Measurements from ENCODE around the gene COL23A1.

- no peak for TF ChIP-seq POLR2A (IDR thresholded peaks at IDR 0.05; ENCODE audit: low read depth, low read length)
- no peak for TF ChIP-seq POLR2AphosphoS5 (IDR thresholded peaks at IDR 0.05; ENCODE audit: low read depth, low read length)
Observed at GRCh38 chr5:178201221-178201926, 388.8 kb downstream of the COL23A1 start.
